Omental fat pad (tissue), 4 donors: ENCODE measurements around the gene ADAM22. TPM values are rescaled to one million over a fixed set of nuclear protein-coding genes. Genes with fewer than 3 reads are reported as not detected.

Experiments used
- ATAC-seq: fragments of 150-250 bp; one replicate; pipeline ENCODE4 v1.9.1; 2016; ENCODE audit warnings: mild to moderate bottlenecking, moderate library complexity; ENCODE audit not compliant: low FRiP score
- DNase-seq: peaks from one replicate; pipeline ENCODE4 v3.0.0-alpha.2; 2019; ENCODE audit warnings: low spot score
- total RNA-seq, 4 donors: library from RNA; depleted of rRNA; stranded (reverse); fragments of >200 nt; gene quantifications; one replicate each; pipeline ENCODE4 v1.1.0, GENCODE V29; 2016
- TF ChIP-seq, protein P1 (sequence below), 3 donors: fragments of 450-650 bp; IDR thresholded peaks; one replicate each; pipeline ENCODE4 v1.5.1; 2016 to 2017; ENCODE audit warnings: antibody characterized with exemption in 3 of 3, mild to moderate bottlenecking in 3 of 3, moderate library complexity in 2 of 3

Gene ADAM22
- total RNA-seq, 4 donors from 2014 or later: 0.82 to 7.3 (median 3.4) TPM

DNA sequence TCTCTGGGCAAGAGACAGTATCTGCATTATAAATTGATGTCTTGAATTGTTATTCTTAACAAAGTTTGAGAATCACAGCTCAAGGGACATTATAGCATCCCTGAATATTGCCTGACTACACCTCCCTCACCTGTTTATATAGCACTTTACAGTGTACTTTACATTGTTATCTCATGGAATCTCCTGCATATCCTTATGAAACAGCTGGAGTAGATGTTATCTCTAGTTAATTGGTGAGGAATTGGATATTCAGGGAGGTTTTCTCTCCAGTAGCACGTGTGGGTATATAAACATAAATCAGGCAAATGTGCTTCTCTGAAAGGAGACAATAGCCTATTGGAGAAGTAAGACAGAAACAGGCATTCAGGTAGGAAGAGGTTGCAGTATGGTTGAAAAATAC is 168.6 kb downstream of the ADAM22 start:
- no peak for ATAC-seq
- TF ChIP-seq, protein P1, sequence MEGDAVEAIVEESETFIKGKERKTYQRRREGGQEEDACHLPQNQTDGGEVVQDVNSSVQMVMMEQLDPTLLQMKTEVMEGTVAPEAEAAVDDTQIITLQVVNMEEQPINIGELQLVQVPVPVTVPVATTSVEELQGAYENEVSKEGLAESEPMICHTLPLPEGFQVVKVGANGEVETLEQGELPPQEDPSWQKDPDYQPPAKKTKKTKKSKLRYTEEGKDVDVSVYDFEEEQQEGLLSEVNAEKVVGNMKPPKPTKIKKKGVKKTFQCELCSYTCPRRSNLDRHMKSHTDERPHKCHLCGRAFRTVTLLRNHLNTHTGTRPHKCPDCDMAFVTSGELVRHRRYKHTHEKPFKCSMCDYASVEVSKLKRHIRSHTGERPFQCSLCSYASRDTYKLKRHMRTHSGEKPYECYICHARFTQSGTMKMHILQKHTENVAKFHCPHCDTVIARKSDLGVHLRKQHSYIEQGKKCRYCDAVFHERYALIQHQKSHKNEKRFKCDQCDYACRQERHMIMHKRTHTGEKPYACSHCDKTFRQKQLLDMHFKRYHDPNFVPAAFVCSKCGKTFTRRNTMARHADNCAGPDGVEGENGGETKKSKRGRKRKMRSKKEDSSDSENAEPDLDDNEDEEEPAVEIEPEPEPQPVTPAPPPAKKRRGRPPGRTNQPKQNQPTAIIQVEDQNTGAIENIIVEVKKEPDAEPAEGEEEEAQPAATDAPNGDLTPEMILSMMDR (IDR thresholded peaks at IDR 0.05): no peak
- no peak for DNase-seq

DNA sequence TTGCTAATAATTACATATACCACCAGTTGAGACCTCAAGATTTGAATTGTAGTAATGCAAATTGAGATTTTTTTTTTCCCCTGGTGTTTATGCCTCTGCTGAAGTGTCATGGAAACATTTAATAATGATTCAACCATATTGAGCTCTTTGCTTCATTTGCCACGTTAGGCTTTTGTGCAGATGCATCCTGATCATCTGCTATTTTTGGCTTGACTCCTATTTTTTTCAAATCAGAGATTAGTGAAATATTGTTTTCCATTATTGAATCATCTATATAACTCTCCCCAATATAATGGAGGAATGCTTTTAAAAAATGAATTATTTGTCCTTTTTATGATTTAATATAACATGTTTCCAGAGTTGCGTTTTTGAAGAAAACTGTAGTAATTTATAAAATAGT is 170.7 kb downstream of the ADAM22 start:
- ATAC-seq (no peak), DNase-seq (no peak)
- TF ChIP-seq, protein P1 (IDR thresholded peaks at IDR 0.05): no peak

DNA sequence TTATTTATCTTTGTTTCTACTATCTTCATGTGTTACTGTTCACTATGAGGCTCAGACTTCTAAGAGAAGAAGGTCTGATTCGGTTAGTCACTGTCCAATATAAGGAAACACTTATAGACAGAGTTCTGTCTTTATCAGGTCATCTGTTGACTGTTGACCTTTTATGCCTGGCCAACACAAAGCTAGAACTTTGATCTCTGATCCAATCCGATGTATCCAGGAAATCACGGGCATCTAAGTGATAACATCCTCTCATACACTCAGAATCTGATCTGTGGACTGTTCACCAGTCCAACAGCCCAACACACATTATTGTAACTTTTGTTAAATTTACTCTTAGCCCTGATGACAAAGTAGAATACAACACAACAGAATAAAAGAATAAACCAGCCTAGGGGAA is 171.2 kb downstream of the ADAM22 start:
- DNase-seq (no peak), ATAC-seq (no peak)
- TF ChIP-seq, protein P1 (IDR thresholded peaks at IDR 0.05): no peak

DNA sequence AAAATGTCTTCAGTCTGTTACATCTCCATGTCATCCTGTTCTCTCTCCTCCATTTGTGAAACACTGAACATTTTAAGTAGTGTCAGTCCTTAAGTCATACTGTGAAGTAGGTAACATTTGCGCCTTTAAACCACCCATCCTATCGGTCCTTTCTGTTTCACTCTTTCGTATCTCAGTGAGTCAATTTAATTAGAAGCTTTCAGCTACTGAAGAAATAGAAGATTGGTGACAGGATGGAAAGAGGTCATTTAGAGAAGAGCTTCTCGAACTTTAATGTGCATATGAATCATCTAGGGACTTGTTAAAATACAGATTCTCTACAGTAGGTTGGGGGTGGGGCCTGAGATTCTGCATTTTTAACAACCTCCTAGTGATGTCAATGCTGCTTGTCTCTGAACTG is 172.4 kb downstream of the ADAM22 start:
- TF ChIP-seq, protein P1 (IDR thresholded peaks at IDR 0.05): no peak
- no peak for ATAC-seq
- DNase-seq: no peak

DNA sequence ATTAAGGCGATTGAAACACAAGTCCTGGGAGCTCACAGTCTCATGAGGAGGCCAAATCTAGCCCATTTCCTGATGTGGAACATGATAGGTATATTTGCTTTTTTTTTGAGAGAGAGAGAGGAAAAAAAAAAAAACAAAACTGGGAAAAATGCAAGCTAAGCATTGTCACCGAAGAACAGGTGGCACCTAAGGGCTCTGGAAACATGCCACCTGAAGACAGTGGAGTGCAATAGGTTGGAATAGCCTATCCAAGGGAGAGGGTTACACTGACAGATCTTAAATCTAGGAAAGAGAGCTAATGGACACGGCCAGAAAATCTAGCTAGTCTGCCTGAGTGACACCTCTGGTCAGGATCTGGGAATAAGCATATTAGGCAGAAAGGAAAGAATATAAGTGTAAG is 175.6 kb downstream of the ADAM22 start:
- TF ChIP-seq, protein P1 (IDR thresholded peaks at IDR 0.05): no peak
- no peak for DNase-seq
- ATAC-seq: no peak

DNA sequence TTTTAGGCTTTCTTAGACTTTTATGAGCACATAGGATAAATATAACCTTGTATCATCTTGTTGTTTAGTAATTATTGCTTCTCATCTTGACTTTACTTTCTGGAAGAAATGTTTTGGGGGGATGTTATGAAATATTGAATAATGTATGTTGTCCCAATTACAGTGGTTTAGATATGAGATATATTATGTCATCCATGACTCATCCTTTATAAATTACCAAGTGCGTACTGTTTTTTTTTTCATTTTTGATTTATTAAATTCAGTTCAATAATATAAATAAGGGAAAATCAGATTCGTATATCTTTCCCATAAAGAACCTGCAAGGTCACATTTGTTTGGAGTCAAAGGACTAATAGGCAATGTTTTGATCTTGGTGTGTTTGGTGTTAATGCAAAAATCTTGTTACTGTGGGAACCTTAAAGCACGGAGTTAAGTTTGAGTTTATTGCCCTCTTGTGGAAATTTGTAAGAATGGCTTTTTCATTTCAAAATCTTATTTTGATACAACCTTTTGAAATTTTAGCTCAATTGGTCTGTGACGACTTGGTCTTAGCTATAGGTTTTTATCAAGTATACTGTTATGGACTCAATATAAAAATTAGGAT is 177.2 kb downstream of the ADAM22 start:
- no peak for ATAC-seq
- TF ChIP-seq, protein P1 (IDR thresholded peaks at IDR 0.05): no peak
- DNase-seq: no peak

DNA sequence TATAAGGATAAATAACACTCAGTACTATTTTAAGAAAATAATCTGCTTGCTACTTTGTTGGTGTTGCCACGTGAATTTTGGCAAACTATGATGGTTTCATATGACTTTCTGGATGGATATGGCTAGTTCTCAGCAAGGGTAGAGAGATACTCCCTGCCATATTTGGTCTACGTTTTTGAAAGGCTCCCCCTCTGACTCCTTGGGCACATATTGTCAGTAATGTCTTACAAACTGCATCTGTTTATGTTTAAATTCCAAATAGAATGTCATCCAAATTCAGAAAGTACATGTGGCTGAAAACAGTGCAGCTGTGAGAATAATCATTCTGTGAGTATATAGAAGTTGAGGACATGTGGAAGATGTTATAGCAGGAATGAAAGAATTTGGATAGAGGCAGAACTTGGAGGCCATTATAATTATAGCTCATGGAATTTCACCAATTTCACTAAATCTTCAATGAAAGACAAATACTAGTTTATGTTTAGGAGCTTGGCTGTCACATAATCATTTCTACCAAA is 178.0 kb downstream of the ADAM22 start:
- ATAC-seq (no peak), DNase-seq (no peak)
- TF ChIP-seq, protein P1 (IDR thresholded peaks at IDR 0.05): no peak
